ENCODE data around the gene LUZP1.

LUZP1 gene

GRCh38 chr1:23171181-23171755 is 2.6 kb upstream of the LUZP1 start:
- ChIA-PET CTCF (interaction anchor here (1.0 kb wide), 1 partner anchor 72 kb away, joined by 4 read pairs; no protein-coding TSS in a partner anchor), POLR2A (ENCODE audit: low non-redundant PET) (no interaction called here)
- TF ChIP-seq CTCF (conservative IDR thresholded peaks at IDR 0.05; ENCODE audit: low read depth) = no peak
- peak overlapping the region; percentile 95 for H3K27ac ChIP-seq
- no peak for DNase-seq (ENCODE audit: low spot score)

GRCh38 chr1:23169727-23170335 is 1.2 kb upstream of the LUZP1 start:
- TF ChIP-seq CTCF (conservative IDR thresholded peaks at IDR 0.05; ENCODE audit: low read depth) = no peak
- ChIA-PET POLR2A (ENCODE audit: low non-redundant PET) (no interaction called here), CTCF (interaction anchor here (0.7 kb wide), 1 partner anchor 314 kb away, joined by 3 read pairs; no protein-coding TSS in a partner anchor)
- DNase-seq (ENCODE audit: low spot score) = no peak
- peak overlapping the region; percentile 95 for H3K27ac ChIP-seq

GRCh38 chr1:23169195-23169575 is 529 bp upstream of the LUZP1 start:
- no peak for DNase-seq (ENCODE audit: low spot score)
- no peak for TF ChIP-seq CTCF (conservative IDR thresholded peaks at IDR 0.05; ENCODE audit: low read depth)
- CTCF ChIA-PET = interaction anchor here (0.7 to 1.5 kb wide), 2 partner anchors 16 to 314 kb away, joined by 3 to 6 read pairs; no protein-coding TSS in a partner anchor
- POLR2A ChIA-PET (ENCODE audit: low non-redundant PET) = interaction anchor here (0.8 kb wide), 1 partner anchor 14 kb away, joined by 3 read pairs; no protein-coding TSS in a partner anchor
- H3K27ac ChIP-seq = peak overlapping the region; percentile 95

- H3K27ac ChIP-seq = peak overlapping the region; percentile 95
- CTCF ChIA-PET = interaction anchor here (1.5 kb wide), 1 partner anchor 17 kb away, joined by 6 read pairs; no protein-coding TSS in a partner anchor
- no peak for TF ChIP-seq CTCF (conservative IDR thresholded peaks at IDR 0.05; ENCODE audit: low read depth)
- DNase-seq (ENCODE audit: low spot score) = no peak
- POLR2A ChIA-PET (ENCODE audit: low non-redundant PET) = interaction anchor here (0.6 to 1.2 kb wide), 2 partner anchors 41 to 137 kb away, joined by 3 read pairs; no protein-coding TSS in a partner anchor
These were observed 594 bp downstream of the LUZP1 start for GRCh38 chr1:23168079-23168444.

- peak; percentile 84 for DNase-seq (ENCODE audit: low spot score)
- TF ChIP-seq CTCF (conservative IDR thresholded peaks at IDR 0.05; ENCODE audit: low read depth) = no peak
- ChIA-PET POLR2A (ENCODE audit: low non-redundant PET) (interaction anchor here (0.6 to 1.2 kb wide), 4 partner anchors 10 to 138 kb away, joined by 3 read pairs; no protein-coding TSS in a partner anchor), CTCF (interaction anchor here (0.6 to 1.5 kb wide), 2 partner anchors 18 to 130 kb away, joined by 3 to 6 read pairs; no protein-coding TSS in a partner anchor)
- H3K27ac ChIP-seq = peak overlapping the region; percentile 95
These were observed 1.1 kb downstream of the LUZP1 start for GRCh38 chr1:23167353-23168078.

- peak overlapping the region; percentile 95 for H3K27ac ChIP-seq
- TF ChIP-seq CTCF (conservative IDR thresholded peaks at IDR 0.05; ENCODE audit: low read depth) = no peak
- ChIA-PET POLR2A (ENCODE audit: low non-redundant PET) (interaction anchor here (0.6 to 1.2 kb wide), 3 partner anchors 9 to 40 kb away, joined by 3 read pairs; no protein-coding TSS in a partner anchor), CTCF (interaction anchor here (0.6 kb wide), 1 partner anchor 130 kb away, joined by 3 read pairs; no protein-coding TSS in a partner anchor)
- no peak for DNase-seq (ENCODE audit: low spot score)
These were observed 1.8 kb downstream of the LUZP1 start for GRCh38 chr1:23166854-23167253.
